Stimulated activated CD8-positive, alpha-beta memory T cell treated with anti-CD3 and anti-CD28 coated beads, Interleukin-12 subunit alpha, Interleukin-12 subunit beta, amount 100 ng/mL, for 24 hours (primary cell): Measurements from ENCODE around the gene VPS37D.
"Not testable (repeated sequence)": the region's sequence is repeated elsewhere in the genome, so short reads cannot be mapped to it uniquely, and the experiment has no call there.

ENCODE experiments used
- DNase-seq: peaks from one replicate; pipeline ENCODE4 v3.0.0-alpha.2; 2020; ENCODE audit errors: extremely low read depth

Gene VPS37D

DNA sequence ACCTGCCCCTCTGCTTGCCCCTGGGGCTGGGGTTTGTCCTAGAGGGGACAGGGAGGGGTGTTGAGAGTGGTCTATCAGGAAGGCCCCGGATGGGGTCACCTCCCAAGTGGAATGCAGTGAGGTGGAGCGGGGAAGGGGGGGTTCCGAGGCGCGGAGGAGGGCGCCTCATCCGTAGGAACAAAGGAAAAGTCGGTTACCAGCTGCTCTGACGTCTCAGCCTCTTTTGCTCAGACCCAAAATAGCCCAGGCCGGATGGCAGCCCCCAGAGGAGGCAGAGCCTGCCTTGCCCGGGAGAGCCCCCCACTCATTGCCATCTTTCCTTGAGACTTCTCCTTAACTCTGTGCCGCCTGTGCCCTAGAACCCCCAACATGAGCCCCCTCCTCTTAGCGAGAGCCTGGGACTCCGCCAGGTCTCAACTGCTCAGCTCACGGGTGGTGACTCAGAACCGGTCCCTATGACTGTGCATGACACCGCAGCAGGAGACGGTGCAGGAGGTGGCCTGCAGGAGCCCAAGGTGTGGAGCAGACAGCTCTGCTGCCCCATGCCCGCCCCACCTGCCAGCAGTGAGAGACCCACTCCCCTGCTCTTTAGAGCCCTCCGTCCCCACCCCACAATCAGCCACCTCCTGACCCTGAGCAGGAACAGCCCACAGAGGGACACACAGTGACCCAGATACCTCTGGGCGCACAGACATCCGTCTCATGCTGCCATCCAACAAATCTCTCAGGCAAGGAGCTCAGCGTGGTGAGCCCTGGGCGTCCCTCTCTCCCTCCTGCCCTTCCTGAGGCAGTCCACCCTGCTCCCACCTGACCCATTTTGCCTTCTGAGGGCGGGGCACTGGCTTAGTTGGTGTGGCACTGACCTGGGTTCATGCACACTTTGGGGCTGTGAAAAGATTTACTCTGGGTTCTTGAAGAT is 38.8 kb downstream of the VPS37D start:
- no peak for DNase-seq

GRCh38 chr7:73707045-73707631 is 39.5 kb downstream of the VPS37D start:
- no peak for DNase-seq

GRCh38 chr7:73708961-73709549 is 41.4 kb downstream of the VPS37D start:
- no peak for DNase-seq

- DNase-seq, result no peak
Observed at GRCh38 chr7:73712773-73713172, 45.1 kb downstream of the VPS37D start.

DNA sequence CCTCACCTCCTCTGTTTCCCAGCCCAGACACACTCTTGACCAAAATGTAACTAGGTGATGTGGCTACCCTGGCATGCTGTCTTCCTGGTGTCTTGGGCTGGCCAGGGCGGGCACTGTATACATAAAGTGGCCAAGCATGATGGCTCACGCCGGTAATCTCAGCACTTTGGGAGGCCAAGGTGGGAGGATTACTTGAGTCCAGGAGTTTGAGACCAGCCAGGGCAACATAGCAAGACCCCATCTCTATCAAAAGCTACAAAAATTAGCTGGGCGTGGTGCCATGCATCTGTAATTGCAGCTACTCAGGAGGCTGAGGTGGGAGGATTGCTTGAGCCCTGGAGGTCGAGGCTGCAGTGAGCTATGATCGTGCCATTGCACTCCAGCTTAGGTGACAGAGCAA is 45.7 kb downstream of the VPS37D start:
- not testable (repeated sequence) for DNase-seq

DNA sequence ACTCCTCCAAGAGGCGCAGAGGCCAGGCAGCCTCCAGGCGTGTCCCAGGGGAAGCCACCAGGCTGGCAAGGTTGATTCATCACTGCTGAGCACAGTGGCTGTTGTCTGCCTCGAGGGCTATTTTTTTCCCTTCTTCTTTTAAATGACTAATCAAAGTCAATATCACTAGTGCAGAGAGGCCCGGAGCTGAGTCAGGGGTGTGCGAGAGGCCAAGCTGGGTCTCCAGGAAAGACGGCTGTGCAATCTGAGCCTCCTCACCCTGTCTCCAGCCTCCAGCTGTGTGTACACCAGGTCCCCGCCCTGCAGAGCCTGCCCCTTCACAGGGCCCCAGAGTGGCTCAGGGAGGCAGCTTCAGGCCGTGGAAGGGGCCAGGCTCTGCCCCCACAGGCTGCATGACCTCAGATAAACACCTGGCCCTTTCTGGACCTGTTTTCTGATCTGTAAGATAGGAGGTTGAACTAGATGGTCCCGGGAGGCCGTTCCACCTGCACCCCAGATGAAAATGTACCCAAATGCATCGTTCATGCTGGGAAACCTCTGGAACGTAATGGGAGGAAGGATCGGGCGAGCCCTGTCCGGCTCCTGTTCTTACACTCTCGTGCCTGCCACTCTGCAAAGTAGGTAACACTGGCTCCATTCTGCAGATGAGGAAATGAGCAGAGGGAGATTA is 48.2 kb downstream of the VPS37D start:
- no peak for DNase-seq

DNA sequence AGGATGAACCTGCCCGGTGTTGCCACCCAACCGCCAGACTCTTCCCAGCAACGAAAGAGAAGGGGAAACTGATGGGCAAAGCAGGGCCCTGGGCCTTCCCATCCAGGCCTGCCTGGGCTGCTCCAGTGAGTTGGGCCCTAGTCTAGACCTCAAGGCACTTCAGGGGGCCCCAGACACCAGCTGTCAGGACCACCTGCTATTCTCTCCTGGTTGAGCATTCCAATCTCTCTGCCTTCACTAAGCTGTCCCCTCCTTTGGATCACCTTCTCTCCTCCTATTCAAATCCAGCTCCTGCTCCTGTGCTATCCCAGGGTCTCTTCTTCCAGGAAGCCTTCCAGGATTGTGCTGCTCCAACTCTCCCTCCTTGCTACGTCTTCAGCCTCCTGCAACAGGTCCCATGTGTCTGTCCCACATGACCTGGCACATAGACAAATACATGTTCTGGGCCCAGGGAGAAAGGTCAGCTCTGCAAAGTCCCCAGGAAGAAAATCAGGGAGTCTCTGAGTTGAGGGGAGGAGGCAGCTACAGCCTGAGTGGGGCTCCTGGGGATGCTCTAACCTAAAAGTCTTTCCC is 48.8 kb downstream of the VPS37D start:
- no peak for DNase-seq

DNA sequence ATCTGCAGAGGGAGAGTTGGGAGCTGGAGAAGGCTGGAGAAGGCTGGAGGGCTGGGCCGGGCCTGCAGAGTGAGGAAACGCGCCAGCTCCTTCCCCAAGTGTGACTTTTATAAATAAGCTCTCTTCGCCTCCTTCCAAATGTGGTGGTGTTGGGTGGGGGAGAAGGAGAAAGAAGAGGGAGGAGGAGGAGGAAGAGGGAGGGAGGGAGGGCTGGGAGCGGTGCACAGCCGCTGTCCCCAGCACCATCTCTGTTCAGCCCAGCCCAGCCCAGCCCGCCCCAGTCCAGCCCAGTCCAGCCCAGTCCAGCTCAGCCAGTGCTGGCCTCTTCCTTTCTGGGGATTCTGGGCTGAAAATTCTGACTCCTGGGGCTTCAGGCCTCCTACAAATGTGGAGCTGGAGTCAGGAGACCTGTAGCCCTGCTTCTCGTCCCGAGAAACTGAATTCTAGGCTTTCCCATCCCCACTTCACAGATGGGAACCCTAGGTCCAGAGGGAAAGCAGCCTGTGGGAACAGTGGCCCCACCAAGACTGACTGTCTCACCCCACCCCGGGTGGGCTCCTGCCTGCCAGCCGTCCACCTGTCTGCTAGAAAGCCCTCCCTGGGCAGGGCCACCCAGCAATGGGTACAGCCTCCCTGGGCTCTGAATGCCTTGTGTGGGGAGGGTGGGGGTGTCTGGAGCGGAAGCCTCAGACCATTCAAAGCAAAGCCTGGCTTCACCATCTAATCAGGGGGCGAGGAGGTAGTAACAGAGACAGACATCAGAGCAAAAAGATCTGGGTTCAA is 49.6 kb downstream of the VPS37D start:
- no peak for DNase-seq

GRCh38 chr7:73717991-73718405 is 50.4 kb downstream of the VPS37D start:
- DNase-seq, result peak; percentile 61

- no peak for DNase-seq
Observed at GRCh38 chr7:73718438-73718881, 50.8 kb downstream of the VPS37D start.

DNA sequence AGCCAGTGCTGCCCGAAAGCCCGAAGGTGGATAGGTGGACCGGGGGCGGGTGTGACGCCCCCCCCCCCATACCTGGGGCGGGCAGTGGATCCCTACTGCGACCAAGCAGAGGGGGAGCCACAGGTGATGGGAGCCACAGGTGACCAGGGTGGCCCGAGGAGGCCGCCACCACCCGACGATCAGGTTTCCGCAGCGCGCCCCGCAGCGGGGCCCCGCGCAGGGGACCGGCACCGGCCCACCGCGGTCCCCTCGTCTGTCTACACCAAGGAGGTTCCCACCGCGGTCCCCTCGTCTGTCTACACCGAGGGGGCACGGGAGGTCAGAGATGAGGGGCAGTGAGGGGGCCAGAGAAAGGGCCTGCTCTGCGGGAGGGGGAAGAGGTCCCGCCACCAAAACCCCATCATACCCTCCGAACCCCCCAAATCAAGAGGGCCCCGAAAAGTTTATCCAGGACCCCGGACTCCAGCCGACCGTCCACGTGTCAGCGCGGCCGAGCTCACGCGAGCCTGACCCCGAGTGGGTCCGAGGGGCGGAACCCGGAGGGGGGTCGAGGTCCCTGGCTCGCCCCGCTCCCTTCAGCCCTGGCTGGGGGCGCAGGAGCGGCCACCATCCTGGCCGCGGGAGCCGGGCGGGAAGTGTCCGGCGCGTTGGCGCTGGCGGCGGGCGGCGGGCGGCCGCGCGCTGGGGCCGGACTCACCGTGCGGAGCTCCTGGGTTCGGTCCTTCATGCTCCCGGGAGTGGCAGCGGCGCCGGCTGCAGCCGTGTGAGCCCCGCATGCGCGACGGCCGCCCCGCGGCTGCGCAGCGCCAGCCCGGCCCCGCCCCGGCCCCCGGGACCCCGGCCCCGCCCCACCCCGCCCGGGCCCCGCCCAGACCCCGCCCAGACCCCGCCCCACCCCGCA is 51.5 kb downstream of the VPS37D start, which contains the start of gene STX1A:
STX1A (minus strand) TSS at position 765 of the 901 bp plus-strand sequence; CDS start at position 727, 38 bp downstream.
- no peak for DNase-seq

DNA sequence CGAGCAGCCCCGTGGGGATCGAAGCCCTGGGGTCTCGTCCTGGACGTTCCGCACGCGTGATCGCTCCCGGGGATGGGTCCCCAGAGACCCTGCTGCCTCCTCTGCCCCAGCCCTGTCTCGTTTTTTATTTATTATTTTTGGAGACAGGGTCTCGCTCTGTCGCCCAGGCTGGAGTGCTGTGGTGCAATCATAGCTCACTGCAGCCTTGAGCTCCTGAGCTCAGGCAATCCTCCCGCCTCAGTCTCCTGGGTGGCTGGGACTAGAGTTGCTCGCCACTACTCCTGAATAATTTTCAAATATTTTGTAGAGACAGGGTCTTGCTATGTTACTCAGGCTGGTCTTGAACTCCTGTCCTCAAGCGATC is 52.2 kb downstream of the VPS37D start:
- no peak for DNase-seq

DNA sequence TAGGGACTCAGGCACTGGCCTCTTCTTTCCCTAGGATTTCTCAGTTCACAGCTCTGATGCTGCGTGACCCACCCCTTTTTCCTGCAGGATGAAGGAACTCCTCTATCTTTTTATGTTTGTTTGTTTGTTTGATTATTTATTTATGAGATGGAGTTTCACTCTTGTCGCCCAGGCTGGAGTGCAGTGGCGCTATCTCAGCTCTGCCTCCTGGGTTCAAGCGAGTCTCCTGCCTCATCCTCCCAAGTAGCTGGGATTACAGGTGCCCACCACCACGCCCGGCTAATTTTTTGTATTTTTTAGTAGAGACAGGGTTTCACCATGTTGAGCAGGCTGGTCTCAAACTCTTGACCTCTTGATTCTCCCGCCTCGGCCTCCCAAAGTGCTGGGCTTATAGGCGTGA is 52.8 kb downstream of the VPS37D start:
- DNase-seq, result not testable (repeated sequence)

GRCh38 chr7:73721377-73721817 is 53.8 kb downstream of the VPS37D start:
- no peak for DNase-seq
